Loucy (cell line): ENCODE results near the gene ENPP3.

Experiments used
- CTCF ChIP-seq: fragments of 200-600 bp; sonication (generic); conservative IDR thresholded peaks from 2 replicates; pipeline ENCODE4 v1.5.1; 2014; ENCODE audit warnings: mild to moderate bottlenecking, antibody characterized with exemption, low read length
- EZH2phosphoT487 ChIP-seq: fragments of 200-600 bp; IDR thresholded peaks from 2 replicates; pipeline ENCODE4 v1.6.1; 2018; ENCODE audit warnings: antibody characterized with exemption, mild to moderate bottlenecking, moderate library complexity, borderline replicate concordance

GRCh38 chr6:131657222-131657621, 20.1 kb downstream of the ENPP3 start:
- TF ChIP-seq CTCF (no peak), EZH2phosphoT487 (no peak)
